Measurements from ENCODE around the gene EML5.

DNA sequence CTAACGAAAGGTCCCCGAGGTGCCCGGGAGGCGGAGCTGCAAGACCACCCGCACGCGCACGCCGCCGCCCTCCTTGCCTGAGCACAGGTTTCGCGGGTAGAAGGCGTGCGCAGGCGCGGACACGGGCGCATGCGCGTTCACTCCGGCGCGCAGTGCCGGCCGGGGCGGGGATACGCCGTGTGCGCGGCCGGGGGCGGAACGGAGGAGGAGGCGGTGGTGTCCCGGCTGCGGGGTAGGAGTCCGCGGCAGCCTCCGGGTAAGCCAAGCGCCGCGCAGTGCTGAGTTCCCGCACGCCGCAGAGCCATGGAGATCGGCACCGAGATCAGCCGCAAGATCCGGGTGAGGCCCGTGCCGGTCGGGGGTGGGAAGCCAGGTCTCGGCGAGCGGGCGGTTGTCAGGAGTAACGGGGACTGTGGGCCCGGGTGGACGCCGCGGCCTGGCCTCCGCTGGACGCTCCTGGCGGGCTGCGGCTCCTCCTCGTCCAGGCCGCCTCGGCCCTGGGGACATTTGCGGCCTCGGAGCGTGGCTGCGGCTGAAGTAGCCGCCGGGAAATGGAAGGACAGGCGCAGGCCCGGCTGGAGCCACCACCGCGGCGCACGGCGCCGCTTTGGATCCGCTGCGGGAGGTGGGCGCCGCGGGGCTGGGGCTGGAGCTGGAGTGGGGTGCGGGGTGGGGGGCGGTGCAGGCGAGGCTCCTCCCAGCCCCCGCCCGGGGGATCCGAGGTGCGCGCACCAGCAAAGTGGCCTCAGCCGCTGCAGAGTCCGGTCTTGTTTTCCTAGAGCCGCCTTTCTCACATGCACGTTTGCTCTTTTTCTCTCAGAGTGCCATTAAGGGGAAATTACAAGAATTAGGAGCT is 229.7 kb downstream of the EML5 start, which contains the start of gene ZC3H14:
- TF ChIP-seq POLR2A (IDR thresholded peaks at IDR 0.05; ENCODE audit: low read depth, low read length) (peak; percentile 78), POLR2AphosphoS5 (IDR thresholded peaks at IDR 0.05; ENCODE audit: low read depth, low read length) (peak; percentile 78)

All from GM12892 (cell line).